Stimulated activated CD8-positive, alpha-beta memory T cell treated with anti-CD3 and anti-CD28 coated beads, Interleukin-4, amount 100 ng/mL, for 4 hours (primary cell): Measurements from ENCODE around the gene DBN1.
A peak's percentile ranks its signal among the peaks of the same experiment; 100 is the strongest.

Source experiments
- DNase-seq, 2 donors: peaks; one replicate each; pipeline ENCODE4 v3.0.0-alpha.2; 2020; ENCODE audit warnings: low read depth in 2 of 2, low spot score in 1 of 2

The DBN1 gene

DNA sequence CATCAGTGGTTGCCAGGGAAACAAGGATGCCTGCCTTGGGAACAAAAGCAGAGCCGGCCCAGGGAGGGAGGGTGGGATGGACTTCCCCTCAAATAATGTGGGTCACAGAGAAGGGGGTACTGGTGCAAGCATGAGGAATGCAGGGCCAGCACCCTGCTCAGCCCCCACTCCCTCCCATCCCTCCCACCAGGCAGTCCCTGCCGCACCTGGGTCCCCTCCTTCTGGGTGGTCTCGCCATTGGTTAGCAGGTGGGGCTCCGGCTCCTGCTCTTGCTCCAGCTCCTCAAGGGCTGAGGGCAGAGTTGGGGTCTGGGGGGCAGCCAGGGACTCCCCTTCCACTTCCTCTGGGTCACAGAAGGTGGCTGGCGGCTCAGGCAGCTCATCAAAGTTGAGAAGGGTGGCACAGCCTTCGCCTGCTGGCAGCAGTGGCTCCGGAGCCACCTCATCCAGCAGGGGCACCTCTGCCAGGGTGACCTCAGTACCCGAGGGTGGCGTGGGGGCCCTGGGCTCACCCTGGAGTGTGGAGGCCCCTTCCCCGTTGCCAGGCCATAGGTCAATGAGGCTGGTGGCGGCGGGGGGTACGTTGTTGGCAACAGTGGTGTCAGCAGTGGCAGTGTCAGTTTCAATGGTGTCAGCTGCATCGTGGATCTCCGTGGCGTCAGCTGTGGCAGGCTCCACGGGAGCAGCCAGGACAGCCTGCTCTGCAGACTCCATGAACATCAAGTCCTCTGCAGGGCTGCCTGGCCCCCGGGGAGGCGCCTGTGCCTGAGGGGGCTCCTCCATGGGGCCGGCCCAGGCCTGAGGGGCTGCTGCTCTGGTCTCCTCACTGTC lies 15.4 kb downstream of the DBN1 start:
- DNase-seq, result no peak

DNA sequence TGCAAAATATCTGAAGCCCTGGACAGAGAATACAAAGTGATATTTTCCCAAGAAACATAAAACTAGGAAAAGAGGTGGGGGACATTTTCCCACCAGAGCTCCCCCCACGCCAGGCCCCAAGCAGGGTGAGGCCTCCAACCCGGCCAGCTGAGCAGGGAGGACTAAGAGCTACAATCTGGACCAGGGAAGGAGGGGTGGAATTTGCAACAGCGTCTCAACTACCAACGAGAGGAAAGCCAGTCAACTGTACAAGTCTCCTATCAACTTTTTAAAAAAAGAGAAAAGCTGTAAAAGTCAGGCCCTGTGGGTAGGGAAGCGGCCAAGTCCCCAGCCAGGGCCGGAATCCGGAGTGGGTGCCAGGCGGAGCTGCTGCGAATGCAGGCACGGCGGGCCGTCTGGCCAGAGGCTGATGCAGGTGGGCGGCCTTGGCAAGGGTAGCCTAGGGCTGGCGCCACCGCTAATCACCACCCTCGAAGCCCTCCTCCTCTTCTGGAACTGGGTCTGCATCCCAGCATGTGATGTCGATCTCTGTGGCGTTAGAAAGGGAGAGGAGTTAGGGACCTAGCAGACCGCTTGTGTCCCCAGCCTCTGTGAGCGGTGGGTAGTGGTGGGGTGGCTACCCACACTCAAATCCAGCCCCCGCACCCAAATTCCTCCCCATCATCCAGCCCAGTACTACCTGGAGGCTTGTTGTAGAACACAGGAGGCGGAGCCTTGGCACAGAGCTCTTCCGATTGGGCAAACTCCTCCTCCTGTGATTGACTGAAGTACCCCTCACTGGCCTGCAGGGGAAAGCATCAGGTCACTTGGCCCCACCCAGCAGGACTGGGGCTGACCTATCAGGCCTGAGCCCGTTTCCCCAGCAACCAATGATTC lies 16.2 kb downstream of the DBN1 start:
- DNase-seq, result no peak

DNA sequence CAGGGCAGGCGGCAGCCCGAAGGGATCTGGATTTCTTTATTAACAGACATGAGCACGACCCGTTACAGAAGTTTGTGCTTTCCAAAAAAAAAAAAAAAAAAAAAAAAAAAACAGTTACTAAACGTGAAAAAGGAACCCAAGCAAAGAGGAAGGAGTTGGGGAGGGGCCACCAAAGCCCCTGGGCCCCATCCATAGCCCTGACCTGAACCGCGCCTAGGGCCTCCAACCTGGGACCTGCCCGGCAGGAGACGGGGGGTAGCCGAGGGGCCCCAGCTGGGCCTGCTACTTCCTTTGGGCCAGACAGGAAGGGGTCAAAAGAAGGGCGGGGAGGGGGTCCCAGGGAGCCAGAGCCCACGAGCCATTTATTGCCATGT lies 16.9 kb downstream of the DBN1 start:
- no peak for DNase-seq

GRCh38 chr5:177455661-177456590 lies 17.5 kb downstream of the DBN1 start:
- peak; percentile 88 to 98 for DNase-seq

DNA sequence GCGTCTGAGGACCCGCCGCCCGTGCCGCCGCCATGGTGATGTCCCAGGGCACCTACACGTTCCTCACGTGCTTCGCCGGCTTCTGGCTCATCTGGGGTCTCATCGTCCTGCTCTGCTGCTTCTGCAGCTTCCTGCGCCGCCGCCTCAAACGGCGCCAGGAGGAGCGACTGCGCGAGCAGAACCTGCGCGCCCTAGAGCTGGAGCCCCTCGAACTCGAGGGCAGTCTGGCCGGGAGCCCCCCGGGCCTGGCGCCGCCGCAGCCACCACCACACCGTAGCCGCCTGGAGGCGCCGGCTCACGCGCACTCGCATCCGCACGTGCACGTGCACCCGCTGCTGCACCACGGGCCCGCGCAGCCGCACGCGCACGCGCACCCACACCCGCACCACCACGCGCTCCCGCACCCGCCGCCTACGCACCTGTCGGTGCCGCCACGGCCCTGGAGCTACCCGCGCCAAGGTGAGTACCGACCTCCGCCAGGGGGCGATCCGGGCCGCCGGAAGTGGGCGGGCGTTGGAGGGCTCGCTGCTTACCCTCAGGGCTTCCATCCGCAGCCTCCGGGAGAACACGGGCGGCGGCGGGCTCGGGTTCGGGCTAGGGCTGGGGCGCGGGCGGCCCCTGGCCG lies 18.3 kb downstream of the DBN1 start:
- peak; percentile 80 to 85 for DNase-seq

DNA sequence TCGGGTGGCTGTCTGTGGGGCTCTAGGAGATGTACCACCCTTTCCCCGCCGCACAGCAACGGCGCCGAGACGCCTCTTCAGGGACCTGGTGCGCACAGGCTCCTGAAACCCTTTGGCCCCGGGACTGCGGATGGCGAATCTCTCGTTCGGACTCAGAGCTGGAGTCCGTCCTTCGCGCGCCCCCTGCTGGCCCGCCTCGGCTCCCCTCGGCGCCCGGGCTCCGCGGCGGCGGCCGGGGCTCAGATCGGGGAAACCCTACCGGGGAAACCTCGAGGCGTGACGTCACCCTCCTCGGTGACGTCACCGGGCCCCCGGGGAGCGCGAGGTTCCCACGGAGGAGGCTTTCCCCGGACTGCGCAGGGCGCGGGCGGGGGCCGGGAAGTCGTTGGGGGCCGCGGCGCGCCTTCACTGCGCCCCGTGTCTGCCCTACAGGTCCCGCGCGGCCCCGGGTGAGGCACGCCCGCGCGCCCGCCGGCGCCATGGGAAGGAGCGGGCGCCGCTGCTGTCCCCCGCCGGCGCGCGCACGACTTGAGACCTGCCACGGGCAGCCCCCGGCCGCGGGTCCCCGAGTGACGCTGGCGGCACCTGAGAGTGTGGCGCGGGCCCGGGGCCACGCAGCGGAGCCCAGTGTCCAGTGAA lies 18.9 kb downstream of the DBN1 start:
- DNase-seq, result peak; percentile 86 to 90

GRCh38 chr5:177453852-177454396 lies 19.5 kb downstream of the DBN1 start:
- no peak for DNase-seq

- DNase-seq, result no peak
Observed at GRCh38 chr5:177452688-177453638, 20.5 kb downstream of the DBN1 start.

- DNase-seq, result no peak
Observed at GRCh38 chr5:177450667-177451424, 22.6 kb downstream of the DBN1 start.

DNA sequence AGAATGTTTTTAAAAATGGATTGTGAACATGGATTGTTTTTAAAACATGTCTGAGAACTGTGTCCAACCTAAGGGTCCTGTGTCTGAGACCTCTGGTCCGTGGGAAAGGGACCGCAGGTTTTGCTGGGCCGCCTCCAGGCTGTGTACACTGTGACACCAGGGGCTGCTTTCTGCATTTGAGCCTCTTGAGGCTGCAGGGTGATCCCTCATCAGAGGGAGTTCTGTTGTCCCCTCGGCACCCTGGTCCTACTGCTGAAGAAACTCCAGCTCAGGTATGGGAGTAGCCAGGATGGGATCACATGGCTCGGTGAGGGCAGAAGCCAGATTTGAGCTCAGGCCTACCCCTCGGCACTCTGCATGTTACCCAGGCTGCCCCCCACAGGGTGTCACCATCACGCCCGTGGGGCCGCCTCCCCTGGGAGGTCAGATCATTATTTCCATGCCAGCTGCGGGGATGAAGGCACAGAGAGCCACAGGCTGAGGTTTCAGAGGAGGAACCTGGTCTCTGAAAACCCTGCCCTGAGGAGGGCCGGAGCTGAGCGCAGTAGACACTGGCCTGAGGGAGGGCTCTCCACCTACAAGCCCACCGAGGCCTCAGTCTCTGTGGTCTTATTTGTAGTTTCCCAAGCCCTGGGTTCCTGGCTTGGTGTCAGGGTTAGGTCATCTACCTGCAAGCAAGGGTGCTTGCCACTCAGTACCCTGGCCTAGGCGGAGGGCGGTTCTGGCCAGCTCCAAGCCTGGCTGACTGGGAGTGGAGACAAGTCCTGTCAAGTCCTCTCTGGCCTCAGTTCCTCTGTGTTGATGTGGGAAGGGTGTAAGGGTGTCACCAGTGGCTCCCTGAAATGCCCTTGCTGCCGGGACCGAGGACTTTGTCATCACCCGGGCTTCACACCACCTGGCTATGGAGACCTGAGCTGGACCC lies 24.0 kb downstream of the DBN1 start:
- DNase-seq, result no peak

GRCh38 chr5:177448244-177448950 lies 25.0 kb downstream of the DBN1 start:
- DNase-seq, result no peak

- no peak for DNase-seq
Observed at GRCh38 chr5:177447611-177448243, 25.7 kb downstream of the DBN1 start.

DNA sequence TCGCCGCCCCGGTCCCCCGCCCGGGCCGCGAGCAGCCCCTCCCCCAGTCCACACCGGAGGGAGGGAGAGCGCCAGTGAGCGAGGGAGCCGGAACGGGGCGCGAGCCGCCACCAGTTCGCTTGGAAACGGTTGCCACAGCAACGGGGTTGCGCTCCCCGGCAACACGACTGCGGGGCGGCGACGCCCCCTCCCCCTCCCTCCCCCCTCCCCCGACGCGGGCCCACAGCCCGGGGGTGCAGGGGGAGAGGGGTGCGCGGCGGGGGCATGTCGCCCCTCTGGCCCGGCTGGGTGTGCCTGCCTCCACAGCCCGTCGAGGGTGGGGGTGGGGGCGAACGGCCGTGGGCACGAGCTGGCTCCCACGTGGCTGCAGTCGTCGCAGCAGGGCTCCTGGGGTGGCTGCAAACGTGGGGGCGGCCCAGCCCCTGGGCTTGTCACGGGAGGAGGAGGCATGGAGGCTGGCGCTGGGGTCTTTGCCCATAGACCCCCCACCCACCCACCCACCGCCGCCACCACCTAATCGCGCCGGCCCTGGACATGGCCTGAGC lies 26.3 kb downstream of the DBN1 start:
- DNase-seq, result peak in 1 of 2 donors; percentile 45

- peak in 1 of 2 donors; percentile 53 for DNase-seq
Observed at GRCh38 chr5:177446200-177447065, 27.0 kb downstream of the DBN1 start, which contains the start of gene PRR7. TSS of gene PRR7 (plus strand) at chr5:177446814. CDS start at chr5:177455068, 8,254 bp downstream.

DNA sequence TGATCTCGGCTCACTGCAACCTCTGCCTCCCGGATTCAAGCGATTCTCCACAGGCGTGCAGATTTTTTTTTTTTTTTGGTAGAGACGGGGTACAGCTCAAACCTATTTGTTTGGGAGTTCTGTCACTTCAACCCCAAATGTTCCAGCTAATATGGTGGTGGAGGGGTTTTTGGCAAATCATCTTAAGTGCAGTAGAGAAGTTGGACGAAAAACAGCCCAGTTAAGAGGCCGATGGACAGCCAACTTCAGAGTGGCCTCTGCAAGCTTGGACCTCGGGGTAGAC lies 27.6 kb downstream of the DBN1 start:
- no peak for DNase-seq
